Right lobe of liver (tissue), 4 donors: Measurements from ENCODE around the gene LEAP2.

Experiments
- CTCF ChIP-seq, 4 donors: fragments of 200-600 bp in 3 of 4; fragments of 450-650 bp in 1 of 4; IDR thresholded peaks; one replicate each; pipeline versions ENCODE4 v1.5.1 to v1.8.0; 2016 to 2022; ENCODE audit warnings: antibody characterized with exemption in 4 of 4, mild to moderate bottlenecking in 2 of 4
- POLR2A ChIP-seq: fragments of 450-650 bp; IDR thresholded peaks from one replicate; pipeline ENCODE4 v1.6.1; 2017; ENCODE audit warnings: antibody characterized with exemption, mild to moderate bottlenecking
- donor health status: DM: no; HTN: no; CAD: no.
- donor health status: DM: no; HTN: no; CAD: no.
- donor health status: DM: no; HTN: yes; CAD: no.

- TF ChIP-seq POLR2A (no peak), CTCF (IDR thresholded peaks at IDR 0.05) (no peak)
Measured at GRCh38 chr5:132890817-132891216, 17.3 kb downstream of the LEAP2 start.
